ENCODE data around the gene VARS2. TPM values are rescaled to one million over a fixed set of nuclear protein-coding genes. Genes with fewer than 3 reads are reported as not detected.

The VARS2 gene
- polyA plus RNA-seq, 1 donor (not counting 4 experiments of a cell fraction or from before 2014, with no cell fraction given): 13.8 TPM

GRCh38 chr6:30931969-30932645 lies 18.1 kb downstream of the VARS2 start, which contains the start of gene SFTA2:
SFTA2 (minus strand) TSS chr6:30932170; CDS start chr6:30932096, 74 bp downstream.
- Histone ChIP-seq H3K9me3 (ENCODE audit: control insufficient read depth, low read depth, low read length) (no peaks in the 10 kb centered on the region), H3K4me2 (ENCODE audit: control insufficient read depth, extremely low read depth, insufficient read depth, low read depth, low read length) (no peak within 1 kb of the TSS), H3K27me3 (ENCODE audit: control insufficient read depth, extremely low read depth, insufficient read depth, low read length) (no peaks in the 10 kb centered on the region), H4K20me1 (ENCODE audit: control insufficient read depth, extremely low read depth, insufficient read depth, low read length) (no peaks in the 10 kb centered on the region), H3K27ac (ENCODE audit: control insufficient read depth, insufficient read depth, low read length) (no peak within 1 kb of the TSS), H3K4me1 (ENCODE audit: control insufficient read depth, extremely low read depth, insufficient read depth, low read length) (peaks cover 6% of the 10 kb centered on the region), H3K4me3 (ENCODE audit: control insufficient read depth in 2 of 3, extremely low read depth in 1 of 3, insufficient read depth in 2 of 3, low read depth in 1 of 3, low read length in 3 of 3) (no peak within 1 kb of the TSS), H3K79me2 (ENCODE audit: control insufficient read depth, insufficient read depth, low read length) (no peaks in the 10 kb centered on the region), H2AFZ (ENCODE audit: control insufficient read depth, low read length) (no peak within 1 kb of the TSS), H3K36me3 (ENCODE audit: control insufficient read depth in 2 of 2, extremely low read depth in 1 of 2, insufficient read depth in 2 of 2, low read length in 2 of 2) (no peaks in the 10 kb centered on the region), H3K9ac (ENCODE audit: control insufficient read depth, extremely low read depth, insufficient read depth, low read length) (no peak within 1 kb of the TSS), H3K9me1 (ENCODE audit: control insufficient read depth, extremely low read depth, insufficient read depth, low read length) (no peaks in the 10 kb centered on the region)
- no peak for TF ChIP-seq EZH2 (IDR thresholded peaks at IDR 0.05; ENCODE audit: low read length)
- no peak for TF ChIP-seq CTCF (optimal IDR thresholded peaks at IDR 0.05 in 1 of 3, IDR thresholded peaks at IDR 0.05 in 1 of 3, conservative IDR thresholded peaks at IDR 0.05 in 1 of 3; ENCODE audit: extremely low read depth in 1 of 3, insufficient read depth in 2 of 3, low read length in 3 of 3)
- FAIRE-seq (no peak), DNase-seq (ENCODE audit: low read depth, low spot score) (no peak)
- dilution Hi-C loops (cut with MboI; ENCODE audit: extremely low pct_ligation_motif_present, low sequenced_read_pairs): loop anchor here (25.0 kb wide), 1 partner anchor 130 kb away; no protein-coding TSS in a partner anchor

GRCh38 chr6:30932665-30933365 lies 18.8 kb downstream of the VARS2 start:
- Histone ChIP-seq H3K9me1 (ENCODE audit: control insufficient read depth, extremely low read depth, insufficient read depth, low read length) (no peaks in the 10 kb centered on the region), H3K9me3 (ENCODE audit: control insufficient read depth, low read depth, low read length) (no peaks in the 10 kb centered on the region), H4K20me1 (ENCODE audit: control insufficient read depth, extremely low read depth, insufficient read depth, low read length) (no peaks in the 10 kb centered on the region), H3K79me2 (ENCODE audit: control insufficient read depth, insufficient read depth, low read length) (no peaks in the 10 kb centered on the region), H3K4me1 (ENCODE audit: control insufficient read depth, extremely low read depth, insufficient read depth, low read length) (peaks cover 6% of the 10 kb centered on the region), H3K27me3 (ENCODE audit: control insufficient read depth, extremely low read depth, insufficient read depth, low read length) (no peaks in the 10 kb centered on the region), H2AFZ (ENCODE audit: control insufficient read depth, low read length) (no peak overlapping the region), H3K4me3 (ENCODE audit: control insufficient read depth in 2 of 3, extremely low read depth in 1 of 3, insufficient read depth in 2 of 3, low read depth in 1 of 3, low read length in 3 of 3) (no peak overlapping the region), H3K4me2 (ENCODE audit: control insufficient read depth, extremely low read depth, insufficient read depth, low read depth, low read length) (no peak overlapping the region), H3K27ac (ENCODE audit: control insufficient read depth, insufficient read depth, low read length) (no peak overlapping the region), H3K9ac (ENCODE audit: control insufficient read depth, extremely low read depth, insufficient read depth, low read length) (no peak overlapping the region), H3K36me3 (ENCODE audit: control insufficient read depth in 2 of 2, extremely low read depth in 1 of 2, insufficient read depth in 2 of 2, low read length in 2 of 2) (no peaks in the 10 kb centered on the region)
- no peak for TF ChIP-seq EZH2 (IDR thresholded peaks at IDR 0.05; ENCODE audit: low read length)
- no peak for TF ChIP-seq CTCF (optimal IDR thresholded peaks at IDR 0.05 in 1 of 3, IDR thresholded peaks at IDR 0.05 in 1 of 3, conservative IDR thresholded peaks at IDR 0.05 in 1 of 3; ENCODE audit: extremely low read depth in 1 of 3, insufficient read depth in 2 of 3, low read length in 3 of 3)
- dilution Hi-C loops (cut with MboI; ENCODE audit: extremely low pct_ligation_motif_present, low sequenced_read_pairs): loop anchor here (25.0 kb wide), 1 partner anchor 129 kb away; no protein-coding TSS in a partner anchor
- DNase-seq (ENCODE audit: low read depth, low spot score): no peak
- no peak for FAIRE-seq

Data from keratinocyte (primary cell).